Fibroblast of skin of left biceps (primary cell): ENCODE measurements around the gene TPSG1.

Experiments used
- DNase-seq, 2 experiments: peaks; one replicate each; pipeline ENCODE4 v3.0.0-alpha.2; 2013; ENCODE audit warnings: low read depth in 2 of 2

The TPSG1 gene

DNA sequence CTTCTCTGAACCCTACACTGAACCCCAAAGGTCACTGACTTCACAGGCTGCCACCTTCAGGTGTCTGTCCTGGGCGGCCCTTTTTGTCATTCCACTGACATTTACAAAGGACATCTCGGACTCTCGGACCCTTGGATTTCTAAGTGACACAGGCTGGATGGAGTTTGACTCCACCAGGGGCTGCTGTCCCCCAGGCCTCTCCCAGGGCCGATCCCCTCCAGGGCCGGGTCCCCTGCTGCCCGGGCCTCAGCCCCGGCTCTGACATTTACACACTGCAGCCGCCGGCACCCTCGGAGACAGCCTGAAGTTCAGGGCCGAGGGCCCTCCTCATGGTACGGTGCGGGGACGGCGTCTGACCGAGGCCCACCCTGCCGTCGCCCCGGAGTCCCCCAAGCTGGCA is 48.0 kb downstream of the TPSG1 start:
- DNase-seq, result no peak

DNA sequence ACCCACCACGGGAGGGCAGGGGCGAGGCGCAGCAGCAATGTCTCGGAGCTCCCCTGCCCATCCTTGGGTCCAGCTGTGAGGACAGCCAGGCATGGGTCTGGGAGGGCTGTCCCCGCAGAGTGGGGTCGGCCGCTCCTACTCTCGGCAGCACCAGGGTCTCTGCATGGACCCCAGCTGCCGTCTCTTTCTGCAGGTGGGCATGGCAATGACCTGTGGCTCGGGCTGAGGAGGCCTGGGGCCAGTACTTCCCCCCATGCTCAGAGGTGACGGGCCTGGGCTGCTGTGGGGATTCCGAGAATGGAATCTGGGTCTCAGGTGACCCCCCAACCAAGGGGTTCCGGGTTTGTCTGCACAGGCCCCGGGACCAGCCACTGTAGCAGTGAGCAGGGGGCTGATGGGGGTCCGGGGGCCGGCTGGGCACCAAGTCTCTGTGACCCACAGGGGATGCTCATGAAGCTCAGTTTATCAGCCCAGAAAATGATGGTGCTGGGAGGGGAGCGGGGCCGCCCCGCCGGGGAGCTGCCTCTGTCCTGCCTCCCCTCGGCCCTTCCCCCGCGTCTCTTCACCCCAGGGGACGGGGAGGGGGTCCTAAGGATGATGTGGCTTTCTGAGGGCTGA is 48.7 kb downstream of the TPSG1 start:
- no peak for DNase-seq

DNA sequence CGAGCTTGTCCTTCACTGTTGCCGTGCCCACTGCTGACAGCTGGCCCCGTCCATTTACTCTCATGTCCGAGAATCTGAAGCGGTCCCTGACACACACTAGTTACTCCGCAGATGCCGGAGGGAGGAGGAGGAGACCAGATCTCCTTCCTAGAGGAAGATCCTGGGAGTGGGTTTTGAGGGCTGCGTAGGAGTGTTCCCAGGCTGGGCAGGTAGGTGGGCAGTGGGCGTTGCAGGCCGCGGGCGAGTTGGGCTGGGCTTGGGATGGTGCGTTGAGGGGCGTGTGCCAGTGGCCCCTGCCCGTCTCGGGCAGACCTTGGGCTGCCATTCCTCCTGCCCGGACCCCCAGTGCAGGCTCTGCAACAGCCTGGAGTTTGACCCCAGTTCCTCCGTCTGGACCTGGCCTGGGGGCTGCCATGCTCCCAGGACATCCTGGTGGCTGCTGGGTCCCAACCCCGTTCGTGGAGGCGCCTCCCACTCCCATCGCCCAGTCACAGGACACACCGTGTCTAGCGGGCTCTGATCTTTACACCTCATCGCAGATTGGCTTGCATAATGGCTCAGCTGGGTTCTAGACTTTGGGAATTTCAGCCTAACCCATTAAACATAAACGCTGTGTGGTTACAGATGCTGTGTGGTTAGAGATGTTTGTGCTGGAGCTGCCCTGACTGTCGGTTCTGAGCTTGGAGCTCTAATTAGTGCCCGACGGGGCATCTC is 49.3 kb downstream of the TPSG1 start:
- no peak for DNase-seq

DNA sequence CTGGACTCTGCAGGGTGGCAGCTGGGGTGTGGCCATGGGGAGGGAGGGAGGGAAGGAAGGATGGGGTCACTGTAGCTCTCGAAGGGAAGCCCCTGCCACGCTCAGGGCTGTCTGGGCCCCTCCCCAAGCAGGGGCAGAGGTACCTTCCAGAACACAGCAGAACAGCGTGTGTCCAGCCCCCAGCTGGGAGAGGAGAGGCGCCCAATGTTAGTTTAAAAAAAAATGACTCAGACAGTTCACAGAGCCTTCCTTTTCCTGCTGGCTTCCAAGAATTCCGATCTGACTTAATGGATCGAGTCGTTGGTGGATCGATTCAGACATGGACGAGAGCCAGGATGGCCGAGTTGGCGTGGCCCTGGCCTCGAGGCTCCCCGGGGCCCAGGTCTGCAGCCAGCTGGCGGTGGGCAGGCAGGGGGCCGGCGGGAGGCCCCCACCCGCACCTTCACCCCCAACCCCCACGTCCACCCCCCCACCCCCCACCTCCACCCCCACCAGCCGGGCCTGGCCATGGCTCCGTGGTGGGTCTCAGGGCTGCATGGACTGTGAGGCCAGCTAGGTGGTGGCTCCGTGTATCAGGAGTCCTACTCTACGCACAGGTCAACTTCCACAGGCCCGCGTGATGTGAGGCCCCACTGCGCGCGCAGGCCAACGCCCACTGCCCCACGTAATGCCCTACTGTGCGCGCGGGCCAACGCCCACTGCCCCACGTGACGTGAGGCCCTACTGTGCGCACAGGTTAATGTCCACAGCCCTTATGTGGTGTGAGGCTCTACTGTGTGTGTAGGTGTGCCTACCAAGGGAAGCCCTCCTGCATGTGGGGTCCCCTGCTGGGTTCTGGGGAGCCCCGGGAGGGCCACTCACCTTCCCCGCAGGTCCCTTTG is 50.4 kb downstream of the TPSG1 start:
- DNase-seq, result no peak

DNA sequence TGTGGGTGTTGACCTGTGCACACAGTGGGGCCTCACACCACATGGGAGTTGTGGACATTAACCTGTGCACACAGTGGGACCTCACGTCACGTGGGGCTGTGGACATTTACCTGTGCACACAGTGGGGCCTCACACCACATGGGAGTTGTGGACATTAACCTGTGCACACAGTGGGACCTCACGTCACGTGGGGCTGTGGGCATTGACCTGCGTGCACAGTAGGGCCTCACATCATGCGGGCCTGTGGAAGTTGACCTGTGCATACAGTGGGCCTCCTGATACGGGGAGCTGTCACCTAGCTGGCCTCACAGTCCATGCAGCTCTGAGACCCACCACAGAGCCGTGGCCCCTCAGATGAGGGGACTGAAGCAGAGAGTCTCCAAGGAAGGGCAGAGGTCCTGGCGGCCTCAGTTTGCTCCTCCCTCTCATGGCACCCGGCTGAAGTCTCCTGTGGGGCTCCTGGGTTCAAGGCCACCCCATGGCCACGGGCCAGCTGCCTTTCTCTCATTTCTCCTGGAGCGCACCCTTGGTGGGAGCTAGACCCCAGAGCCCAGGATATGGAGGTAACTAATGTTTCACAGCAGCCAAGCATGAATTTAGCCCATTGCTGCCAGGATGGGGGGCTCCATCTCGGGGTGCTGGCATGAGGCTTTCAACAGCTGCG is 51.1 kb downstream of the TPSG1 start:
- DNase-seq, result no peak

DNA sequence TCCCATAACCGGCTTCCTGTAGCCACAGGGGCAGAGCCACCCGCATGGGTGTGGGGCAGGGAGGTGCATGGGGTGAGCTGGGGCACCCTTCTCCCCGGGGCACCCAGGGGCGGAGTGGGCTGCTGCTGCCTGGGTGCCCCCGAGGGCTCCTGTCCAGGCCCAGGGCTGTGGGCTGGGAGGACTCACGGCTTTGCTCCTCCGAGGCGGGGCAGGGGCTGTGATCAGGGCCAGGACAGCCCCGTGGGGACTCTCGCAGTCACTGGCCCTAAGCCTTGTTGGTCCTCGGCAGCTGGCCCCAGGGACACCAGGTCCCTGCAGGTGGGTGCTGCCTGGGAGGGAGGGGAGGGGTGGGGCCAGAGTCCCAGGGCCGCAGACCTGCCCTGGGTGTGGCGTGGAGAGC is 52.4 kb downstream of the TPSG1 start:
- DNase-seq, result no peak

DNA sequence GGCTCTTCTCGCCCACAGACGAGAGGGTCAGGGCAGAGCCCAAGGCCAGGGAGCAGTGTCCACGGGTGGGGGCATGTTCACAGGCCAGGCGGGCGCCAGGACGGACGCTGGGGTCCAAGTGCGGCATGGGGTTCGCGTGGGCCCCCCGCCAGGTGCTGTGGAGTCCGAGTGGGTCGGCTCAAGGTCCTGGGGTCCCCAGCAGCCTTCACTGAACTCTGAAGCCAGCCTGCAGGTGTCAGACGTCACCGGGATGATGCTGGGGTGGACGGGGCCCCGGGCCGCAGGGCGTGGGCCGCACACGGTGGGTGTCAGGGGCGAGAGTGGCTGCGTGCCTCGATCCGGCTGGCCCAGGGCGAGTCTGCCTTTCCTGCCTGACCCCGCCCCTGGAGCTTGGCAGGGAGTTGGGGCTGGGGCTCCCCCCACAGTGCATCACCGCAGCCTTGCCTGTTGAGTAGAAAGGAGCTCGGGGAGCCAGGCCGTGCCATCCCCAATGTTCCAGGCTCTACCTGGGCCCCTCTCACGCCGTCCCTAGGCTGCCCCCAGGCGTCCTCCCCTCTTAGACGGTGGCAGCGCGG is 53.1 kb downstream of the TPSG1 start:
- DNase-seq, result no peak
